Keratinocyte (primary cell): ENCODE data around the gene ARID3A. TPM values are rescaled to one million over a fixed set of nuclear protein-coding genes. Genes with fewer than 3 reads are reported as not detected.

ENCODE experiments used
- DNase-seq: peaks from one replicate; pipeline ENCODE4 v3.0.0-alpha.2; 2011; ENCODE audit warnings: low read depth, missing footprints, low spot score
- FAIRE-seq: peaks from 2 replicates; lab custom pipeline; 2011; peaks lifted over from hg19 to GRCh38; lab: Jason Lieb, UNC
- H2AFZ ChIP-seq: 2 replicates; pipeline ENCODE4 v1.6.0; 2012; ENCODE audit warnings: low read length, control low read depth, inconsistent platforms; ENCODE audit not compliant: control insufficient read depth
- H3K27ac ChIP-seq: 2 replicates; pipeline ENCODE4 v1.5.1; 2011; ENCODE audit warnings: low read length; ENCODE audit not compliant: control insufficient read depth, insufficient read depth
- H3K27me3 ChIP-seq: 3 replicates; pipeline ENCODE4 v1.6.0; 2011; ENCODE audit warnings: low read length; ENCODE audit not compliant: control insufficient read depth, insufficient read depth; ENCODE audit errors: extremely low read depth
- H3K36me3 ChIP-seq, 2 experiments: 2 replicates in 1 of 2; 3 replicates in 1 of 2; pipeline ENCODE4 v1.5.1; 2011; ENCODE audit warnings: low read length in 2 of 2, mild to moderate bottlenecking in 1 of 2; ENCODE audit not compliant: control insufficient read depth in 2 of 2, insufficient read depth in 2 of 2; ENCODE audit errors: extremely low read depth in 1 of 2
- H3K4me1 ChIP-seq: 3 replicates; pipeline ENCODE4 v1.5.1; 2011; ENCODE audit warnings: low read length; ENCODE audit not compliant: control insufficient read depth, insufficient read depth; ENCODE audit errors: extremely low read depth
- H3K4me2 ChIP-seq: 3 replicates; pipeline ENCODE4 v1.6.0; 2011; ENCODE audit warnings: low read depth, low read length; ENCODE audit not compliant: control insufficient read depth, insufficient read depth; ENCODE audit errors: extremely low read depth
- H3K4me3 ChIP-seq, 3 experiments: fragments of 200-600 bp in 1 of 3; sonication (generic) in 1 of 3; 2 replicates in 2 of 3; 3 replicates in 1 of 3; pipeline ENCODE4 v1.5.1; 2011 to 2016; ENCODE audit warnings: low read length in 3 of 3, mild to moderate bottlenecking in 3 of 3, control low read depth in 2 of 3, inconsistent platforms in 1 of 3, low read depth in 1 of 3, mixed read lengths in 1 of 3, mixed run types in 1 of 3, moderate library complexity in 1 of 3; ENCODE audit not compliant: control insufficient read depth in 2 of 3, insufficient read depth in 2 of 3; ENCODE audit errors: extremely low read depth in 1 of 3
- H3K79me2 ChIP-seq: 2 replicates; pipeline ENCODE4 v1.6.0; 2012; ENCODE audit warnings: low read length; ENCODE audit not compliant: control insufficient read depth, insufficient read depth
- H3K9ac ChIP-seq: 3 replicates; pipeline ENCODE4 v1.6.0; 2011; ENCODE audit warnings: low read length; ENCODE audit not compliant: control insufficient read depth, insufficient read depth; ENCODE audit errors: extremely low read depth
- H3K9me1 ChIP-seq: 3 replicates; pipeline ENCODE4 v1.6.0; 2011; ENCODE audit warnings: low read length; ENCODE audit not compliant: control insufficient read depth, insufficient read depth; ENCODE audit errors: extremely low read depth
- H3K9me3 ChIP-seq: 2 replicates; pipeline ENCODE4 v1.5.1; 2012; ENCODE audit warnings: low read depth, low read length; ENCODE audit not compliant: control insufficient read depth
- H4K20me1 ChIP-seq: 3 replicates; pipeline ENCODE4 v1.6.0; 2011; ENCODE audit warnings: low read length; ENCODE audit not compliant: control insufficient read depth, insufficient read depth; ENCODE audit errors: extremely low read depth
- EZH2 ChIP-seq: IDR thresholded peaks from one replicate; pipeline ENCODE4 v1.6.1; 2012; ENCODE audit warnings: inconsistent platforms, mild to moderate bottlenecking, low read length, moderate library complexity
- dilution Hi-C: fragments of 300-500 bp; cut with MboI; formaldehyde crosslinking; loops from one replicate; pipeline ENCODE4 v1.7.0; 2020; ENCODE audit warnings: low sequenced_read_pairs; ENCODE audit not compliant: extremely low pct_ligation_motif_present
- polyA plus RNA-seq, 5 experiments: library from polyadenylated mRNA; depleted of rRNA in 3 of 5; stranded (reverse) in 3 of 5; stranded (forward) in 1 of 5; unstranded in 1 of 5; fragments of >200 nt; gene quantifications; 1 replicate in 1 of 5; 2 replicates in 3 of 5; 3 replicates in 1 of 5; pipeline versions ENCODE4 v1.2.1 to v1.2.3, GENCODE V29; 2011 to 2012; ENCODE audit warnings: missing spikeins in 2 of 5, low read depth in 1 of 5, low replicate concordance in 1 of 5
- TF ChIP-seq, protein P1 (sequence below), 3 experiments: IDR thresholded peaks in 1 of 3; conservative IDR thresholded peaks in 1 of 3; optimal IDR thresholded peaks in 1 of 3; 2 replicates in 2 of 3; 3 replicates in 1 of 3; pipeline versions ENCODE3 to v1.5.1; 2011; ENCODE audit warnings: low read length in 3 of 3, mild to moderate bottlenecking in 3 of 3, moderate library complexity in 2 of 3, control low read depth in 1 of 3, inconsistent platforms in 1 of 3; ENCODE audit not compliant: insufficient read depth in 2 of 3; ENCODE audit errors: extremely low read depth in 1 of 3

Gene ARID3A
- polyA plus RNA-seq, 1 donor (not counting 4 experiments of a cell fraction or from before 2014, with no cell fraction given): 2.6 TPM

DNA sequence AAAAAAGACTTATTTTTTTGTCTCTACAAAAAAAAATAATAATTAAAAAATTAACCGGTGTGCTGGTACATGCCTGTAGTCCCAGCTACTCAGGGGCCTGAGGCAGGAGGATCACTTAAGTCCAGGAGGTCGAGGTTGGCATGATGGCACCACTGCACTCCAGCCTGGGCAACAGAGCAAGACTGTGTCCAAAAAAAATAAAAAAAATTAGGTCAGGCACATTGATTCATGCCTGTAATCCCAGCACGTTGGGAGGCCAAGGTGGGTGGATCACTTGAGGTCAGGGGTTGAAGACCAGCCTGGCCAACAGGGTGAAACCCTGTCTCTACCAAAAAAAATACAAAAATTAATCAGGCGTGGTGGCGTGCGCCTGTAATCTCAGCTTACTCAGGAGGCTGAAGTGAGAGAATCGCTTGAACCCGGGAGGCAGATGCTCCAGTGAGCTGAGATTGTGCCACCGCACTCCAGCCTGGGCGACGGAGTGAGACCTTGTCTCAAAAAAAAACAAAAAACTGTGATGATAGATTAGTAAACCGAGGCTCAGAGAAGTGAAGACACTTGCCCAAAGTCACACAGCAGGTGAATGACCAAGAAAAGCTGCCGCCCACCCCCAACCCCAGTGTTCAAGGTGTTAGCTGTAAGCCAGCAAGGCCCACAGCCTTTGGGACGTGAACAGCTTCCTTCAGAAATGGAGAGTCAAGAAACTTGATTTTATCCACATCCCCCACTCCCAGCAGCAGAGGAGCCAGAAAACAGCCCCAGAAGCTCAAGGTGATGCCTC lies 23.2 kb upstream of the ARID3A start:
- Histone ChIP-seq H3K4me2 (no peak overlapping the region), H3K9ac (no peak overlapping the region), H3K27me3 (no peaks in the 10 kb centered on the region), H3K4me1 (no peaks in the 10 kb centered on the region), H3K79me2 (peaks cover 31% of the 10 kb centered on the region), H2AFZ (no peak overlapping the region), H3K9me1 (no peaks in the 10 kb centered on the region), H3K4me3 (no peak overlapping the region), H3K27ac (no peak overlapping the region), H3K36me3 (peaks cover 8 to 15% of the 10 kb centered on the region in 2 experiments), H3K9me3 (no peaks in the 10 kb centered on the region), H4K20me1 (peaks cover 4% of the 10 kb centered on the region)
- DNase-seq: no peak
- no peak for TF ChIP-seq EZH2
- TF ChIP-seq, protein P1, sequence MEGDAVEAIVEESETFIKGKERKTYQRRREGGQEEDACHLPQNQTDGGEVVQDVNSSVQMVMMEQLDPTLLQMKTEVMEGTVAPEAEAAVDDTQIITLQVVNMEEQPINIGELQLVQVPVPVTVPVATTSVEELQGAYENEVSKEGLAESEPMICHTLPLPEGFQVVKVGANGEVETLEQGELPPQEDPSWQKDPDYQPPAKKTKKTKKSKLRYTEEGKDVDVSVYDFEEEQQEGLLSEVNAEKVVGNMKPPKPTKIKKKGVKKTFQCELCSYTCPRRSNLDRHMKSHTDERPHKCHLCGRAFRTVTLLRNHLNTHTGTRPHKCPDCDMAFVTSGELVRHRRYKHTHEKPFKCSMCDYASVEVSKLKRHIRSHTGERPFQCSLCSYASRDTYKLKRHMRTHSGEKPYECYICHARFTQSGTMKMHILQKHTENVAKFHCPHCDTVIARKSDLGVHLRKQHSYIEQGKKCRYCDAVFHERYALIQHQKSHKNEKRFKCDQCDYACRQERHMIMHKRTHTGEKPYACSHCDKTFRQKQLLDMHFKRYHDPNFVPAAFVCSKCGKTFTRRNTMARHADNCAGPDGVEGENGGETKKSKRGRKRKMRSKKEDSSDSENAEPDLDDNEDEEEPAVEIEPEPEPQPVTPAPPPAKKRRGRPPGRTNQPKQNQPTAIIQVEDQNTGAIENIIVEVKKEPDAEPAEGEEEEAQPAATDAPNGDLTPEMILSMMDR (optimal IDR thresholded peaks at IDR 0.05 in 1 of 3, IDR thresholded peaks at IDR 0.05 in 1 of 3, conservative IDR thresholded peaks at IDR 0.05 in 1 of 3; ENCODE audit: extremely low read depth in 1 of 3, insufficient read depth in 2 of 3, low read length in 3 of 3): no peak
- dilution Hi-C loops: no loop called here
- no peak for FAIRE-seq

DNA sequence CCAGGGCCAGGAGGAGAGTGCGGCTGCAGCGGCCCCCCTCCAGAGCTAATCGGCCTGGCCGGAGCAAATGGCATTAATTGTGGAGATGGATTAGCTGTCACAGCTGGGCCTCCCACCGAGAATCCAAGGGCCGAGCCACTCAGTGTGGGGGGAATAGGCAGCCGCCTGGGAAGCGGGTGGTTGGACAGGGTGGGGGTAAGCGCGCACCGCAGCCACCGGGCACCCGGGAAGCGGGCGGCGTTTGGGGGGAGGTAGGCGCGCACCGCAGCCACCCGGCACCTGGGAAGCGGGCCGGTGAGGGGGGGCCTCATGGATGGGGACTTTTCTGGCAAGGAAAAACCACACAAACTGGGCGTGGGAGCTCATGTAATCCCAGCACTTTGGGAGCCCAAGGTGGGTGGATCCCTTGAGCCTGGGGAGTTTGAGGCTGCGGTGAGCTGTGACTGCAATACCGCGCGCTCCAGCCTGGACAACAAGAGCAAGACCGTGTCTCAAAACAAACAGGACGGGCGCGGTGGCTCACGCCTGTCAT lies 22.5 kb upstream of the ARID3A start:
- Histone ChIP-seq H3K4me1 (no peaks in the 10 kb centered on the region), H3K9ac (no peak overlapping the region), H3K27me3 (no peaks in the 10 kb centered on the region), H3K36me3 (peaks cover 8 to 15% of the 10 kb centered on the region in 2 experiments), H3K79me2 (peaks cover 35% of the 10 kb centered on the region), H4K20me1 (peaks cover 4% of the 10 kb centered on the region), H3K4me3 (no peak overlapping the region), H3K4me2 (no peak overlapping the region), H3K9me1 (no peaks in the 10 kb centered on the region), H3K27ac (no peak overlapping the region), H3K9me3 (no peaks in the 10 kb centered on the region), H2AFZ (no peak overlapping the region)
- TF ChIP-seq EZH2: no peak
- TF ChIP-seq, protein P1 (optimal IDR thresholded peaks at IDR 0.05 in 1 of 3, IDR thresholded peaks at IDR 0.05 in 1 of 3, conservative IDR thresholded peaks at IDR 0.05 in 1 of 3; ENCODE audit: extremely low read depth in 1 of 3, insufficient read depth in 2 of 3, low read length in 3 of 3): no peak
- DNase-seq (no peak), FAIRE-seq (no peak)
- dilution Hi-C loops: no loop called here
